T-helper 2 cell treated with Interferon-gamma antibody and Interleukin-4, amounts not matched to agents 5 μg/mL and 100 μg/mL, for 36 hours (primary cell): ENCODE measurements around the gene PRMT3.
"Not testable (repeated sequence)": the region's sequence is repeated elsewhere in the genome, so short reads cannot be mapped to it uniquely, and the experiment has no call there.

Experiments used
- DNase-seq: peaks from one replicate; pipeline ENCODE4 v3.0.0; 2021; ENCODE audit warnings: low spot score
- H3K27ac Mint-ChIP-seq: one replicate; pipeline ENCODE4 v1.8.0; 2021; ENCODE audit warnings: mild to moderate bottlenecking, mixed read lengths
- H3K27me3 Mint-ChIP-seq: one replicate; pipeline ENCODE4 v1.8.0; 2021; ENCODE audit warnings: low read depth, mixed read lengths
- H3K36me3 Mint-ChIP-seq: one replicate; pipeline ENCODE4 v1.8.0; 2021; ENCODE audit warnings: low read depth, mixed read lengths
- H3K4me1 Mint-ChIP-seq: one replicate; pipeline ENCODE4 v1.8.0; 2021; ENCODE audit warnings: low read depth, mixed read lengths
- H3K4me3 Mint-ChIP-seq: one replicate; pipeline ENCODE4 v1.8.0; 2022; ENCODE audit warnings: mild to moderate bottlenecking, moderate library complexity, mixed read lengths
- H3K9me3 Mint-ChIP-seq: one replicate; pipeline ENCODE4 v1.8.0; 2021; ENCODE audit warnings: mixed read lengths

The PRMT3 gene

DNA sequence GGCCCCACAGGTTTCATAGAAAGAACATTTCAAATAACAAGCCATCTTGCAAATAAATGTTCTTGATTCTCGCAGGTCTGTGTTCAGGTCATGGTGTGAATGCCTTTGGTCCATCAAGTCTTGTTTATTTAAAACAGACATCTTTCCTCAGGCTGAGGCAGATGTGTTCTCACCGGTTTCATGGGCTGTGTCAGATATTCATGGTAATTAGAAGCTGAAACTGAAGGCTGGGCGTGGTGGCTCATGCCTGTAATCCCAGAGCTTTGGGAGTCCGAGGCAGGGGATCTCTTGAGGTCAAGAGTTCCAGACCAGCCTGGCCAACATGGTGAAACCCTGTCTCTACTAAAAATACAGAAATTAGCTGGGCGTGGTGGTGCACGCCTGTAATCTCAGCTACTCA, 22.1 kb upstream of the PRMT3 start:
- not testable (repeated sequence) for DNase-seq, H3K27me3 Mint-ChIP-seq, H3K9me3 Mint-ChIP-seq
- peak overlapping the region; percentile 23 for H3K27ac Mint-ChIP-seq
- peaks cover 29% of the 10 kb centered on the region for H3K36me3 Mint-ChIP-seq
- peaks cover 66% of the 10 kb centered on the region for H3K4me1 Mint-ChIP-seq
- H3K4me3 Mint-ChIP-seq = peak overlapping the region; percentile 83

DNA sequence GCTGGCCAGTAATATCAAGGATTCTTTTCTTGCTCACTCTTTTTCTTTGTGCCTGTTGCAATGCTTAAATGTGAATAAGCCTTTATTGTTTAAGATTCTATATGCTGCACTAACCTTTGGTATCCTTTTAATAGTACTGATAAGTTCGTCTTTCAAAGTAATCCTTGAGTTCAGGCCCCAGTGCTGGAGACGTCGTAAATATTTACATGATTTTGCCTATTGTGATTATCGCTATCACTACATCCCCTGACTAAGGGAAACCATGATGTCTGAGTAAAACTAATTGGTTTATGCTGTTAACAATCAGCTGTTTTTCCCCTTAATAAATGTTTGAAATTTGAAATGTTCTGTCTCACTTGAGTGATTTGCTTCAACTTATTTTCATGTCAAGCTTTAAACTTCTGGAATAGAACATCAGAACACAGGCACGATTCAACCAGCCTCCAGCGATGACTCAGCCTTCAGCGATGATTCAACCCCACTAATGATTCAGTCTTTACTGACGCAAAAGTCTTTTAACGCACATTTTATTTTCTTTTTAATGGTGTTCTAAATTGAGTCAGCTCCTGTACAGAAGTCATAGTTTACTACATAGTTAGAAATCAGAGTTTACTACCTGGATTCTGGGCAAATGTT, 20.1 kb upstream of the PRMT3 start:
- Mint-ChIP-seq H3K9me3 (no peaks in the 10 kb centered on the region), H3K27ac (peak overlapping the region; percentile 80), H3K27me3 (no peaks in the 10 kb centered on the region), H3K4me1 (peaks cover 53% of the 10 kb centered on the region), H3K4me3 (peak overlapping the region; percentile 65), H3K36me3 (peaks cover 37% of the 10 kb centered on the region)
- DNase-seq = peak; percentile 68

DNA sequence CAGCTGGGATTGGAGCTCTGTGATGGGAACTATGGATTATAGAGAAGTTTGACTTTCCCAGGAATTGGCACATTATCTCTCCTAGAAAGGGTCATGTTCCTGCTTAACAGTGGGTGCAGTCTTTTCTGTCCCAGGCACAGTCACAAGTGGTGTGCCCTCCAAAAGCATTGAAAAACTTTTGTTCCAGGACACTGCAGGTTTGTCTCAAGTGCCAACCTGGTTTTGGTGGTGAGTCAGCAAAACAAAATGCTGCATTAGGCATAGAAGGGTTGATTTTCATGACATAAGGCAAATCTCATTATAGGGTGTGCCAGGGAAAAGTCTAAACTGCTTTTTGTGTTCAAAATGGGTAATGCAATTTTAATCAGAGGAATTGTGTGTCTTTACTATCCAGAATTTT, 19.1 kb upstream of the PRMT3 start:
- peaks cover 43% of the 10 kb centered on the region for H3K4me1 Mint-ChIP-seq
- no peaks in the 10 kb centered on the region for H3K27me3 Mint-ChIP-seq
- H3K27ac Mint-ChIP-seq = no peak overlapping the region
- H3K4me3 Mint-ChIP-seq = no peak overlapping the region
- H3K36me3 Mint-ChIP-seq = peaks cover 44% of the 10 kb centered on the region
- no peak for DNase-seq
- no peaks in the 10 kb centered on the region for H3K9me3 Mint-ChIP-seq

DNA sequence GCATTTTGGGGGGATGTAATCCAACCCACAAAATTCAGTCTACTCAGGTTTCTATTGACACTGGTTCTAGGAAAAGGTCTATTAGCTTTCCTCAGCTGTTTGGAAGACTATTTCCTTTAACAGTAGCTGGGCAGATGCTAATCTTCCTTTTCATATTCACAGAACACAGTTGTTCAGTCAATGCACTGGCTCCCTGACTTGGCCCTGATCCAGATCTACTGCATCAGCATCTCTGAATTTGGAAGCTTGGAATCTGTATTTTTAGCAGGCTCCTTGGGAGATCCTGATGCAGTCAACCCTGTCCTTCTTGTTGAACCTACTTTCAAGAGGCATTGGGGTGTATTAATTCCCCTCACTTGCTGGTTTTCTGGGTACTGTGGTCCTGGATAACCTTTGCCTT, 17.7 kb upstream of the PRMT3 start:
- Mint-ChIP-seq H3K4me1 (peaks cover 46% of the 10 kb centered on the region), H3K36me3 (peaks cover 53% of the 10 kb centered on the region), H3K9me3 (no peaks in the 10 kb centered on the region), H3K27ac (no peak overlapping the region), H3K4me3 (no peak overlapping the region), H3K27me3 (no peaks in the 10 kb centered on the region)
- no peak for DNase-seq

DNA sequence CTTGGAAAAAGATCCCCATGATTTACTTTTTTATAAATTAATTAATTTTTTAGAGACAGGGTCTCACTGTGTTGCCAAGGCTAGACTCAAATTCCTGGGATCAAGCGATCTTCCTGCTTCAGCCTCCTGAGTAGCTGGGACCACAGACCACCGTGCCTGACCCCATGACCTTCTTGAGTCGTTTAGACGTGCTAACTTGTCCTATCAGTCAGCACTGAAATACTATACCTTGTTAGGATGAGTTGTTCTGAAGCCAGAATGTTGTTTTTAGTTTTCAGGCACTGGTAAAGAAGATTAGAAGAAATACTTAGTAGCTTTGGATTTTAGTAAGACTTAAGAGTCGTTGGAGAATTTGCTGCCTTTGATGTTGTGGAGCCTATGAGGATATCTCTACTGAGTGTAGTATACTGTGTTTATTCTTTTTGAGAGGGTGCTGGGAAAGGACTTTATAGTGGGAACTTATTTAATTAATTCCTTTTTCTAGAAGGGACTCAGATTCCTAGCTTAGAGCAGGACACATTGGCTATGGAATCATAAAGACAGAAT, 15.4 kb upstream of the PRMT3 start:
- H3K36me3 Mint-ChIP-seq = peaks cover 49% of the 10 kb centered on the region
- H3K27me3 Mint-ChIP-seq = no peaks in the 10 kb centered on the region
- no peaks in the 10 kb centered on the region for H3K9me3 Mint-ChIP-seq
- no peak for DNase-seq
- H3K4me3 Mint-ChIP-seq = no peak overlapping the region
- peaks cover 31% of the 10 kb centered on the region for H3K4me1 Mint-ChIP-seq
- H3K27ac Mint-ChIP-seq = no peak overlapping the region

DNA sequence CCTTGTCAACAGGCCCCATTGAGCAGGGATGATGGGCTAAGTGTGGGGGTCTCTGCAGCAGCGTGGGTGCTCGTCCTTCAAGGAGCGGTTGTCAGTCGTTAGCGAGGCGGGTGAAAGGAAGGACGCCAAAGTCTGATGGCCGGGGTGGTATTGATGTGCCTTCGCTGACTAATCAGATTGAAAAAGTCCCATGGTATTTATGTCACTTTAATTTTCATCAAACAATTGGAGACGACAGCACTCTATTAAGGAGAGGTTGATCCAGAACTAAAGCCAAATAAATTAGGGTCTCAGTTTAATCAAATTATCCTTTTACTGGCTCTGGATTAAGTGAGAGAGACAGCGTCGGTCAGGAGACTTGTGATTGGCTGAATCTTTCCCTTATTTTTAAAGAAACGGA, 14.4 kb upstream of the PRMT3 start:
- DNase-seq = no peak
- H3K36me3 Mint-ChIP-seq = peaks cover 43% of the 10 kb centered on the region
- no peak overlapping the region for H3K27ac Mint-ChIP-seq
- no peak overlapping the region for H3K4me3 Mint-ChIP-seq
- H3K4me1 Mint-ChIP-seq = peaks cover 24% of the 10 kb centered on the region
- no peaks in the 10 kb centered on the region for H3K27me3 Mint-ChIP-seq
- no peaks in the 10 kb centered on the region for H3K9me3 Mint-ChIP-seq

DNA sequence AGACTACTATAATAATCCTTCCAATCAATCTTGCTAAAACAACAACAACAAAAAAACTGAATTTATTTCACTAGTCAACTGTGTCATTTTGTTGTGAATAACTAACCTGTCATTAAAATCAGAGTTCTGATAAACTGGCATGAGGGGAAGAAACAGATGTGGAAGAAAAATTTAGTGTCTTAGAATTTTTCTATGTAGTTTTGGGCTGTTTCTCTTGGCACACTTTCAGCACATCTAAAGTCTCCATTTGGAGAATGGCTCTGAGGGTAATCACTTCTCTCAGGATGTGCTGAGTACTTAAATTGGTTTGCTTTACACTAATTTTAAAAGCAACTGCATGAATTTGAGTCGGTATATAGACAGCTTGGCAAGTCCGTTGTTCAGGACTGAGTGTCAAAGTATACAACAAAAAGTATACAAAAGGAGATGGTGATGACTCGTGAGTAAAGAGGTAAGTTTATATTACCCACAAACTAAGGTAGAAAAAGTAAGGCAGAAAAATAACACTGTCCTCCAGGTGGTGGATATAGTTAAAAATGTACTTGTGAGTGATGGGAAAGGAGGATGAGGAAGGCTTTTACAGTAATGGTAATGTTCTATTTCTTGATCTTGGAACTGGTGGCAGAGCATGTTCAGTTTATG, 13.8 kb upstream of the PRMT3 start:
- Mint-ChIP-seq H3K27me3 (no peaks in the 10 kb centered on the region), H3K4me1 (peaks cover 22% of the 10 kb centered on the region), H3K9me3 (no peaks in the 10 kb centered on the region), H3K27ac (no peak overlapping the region), H3K4me3 (no peak overlapping the region), H3K36me3 (peaks cover 37% of the 10 kb centered on the region)
- no peak for DNase-seq

DNA sequence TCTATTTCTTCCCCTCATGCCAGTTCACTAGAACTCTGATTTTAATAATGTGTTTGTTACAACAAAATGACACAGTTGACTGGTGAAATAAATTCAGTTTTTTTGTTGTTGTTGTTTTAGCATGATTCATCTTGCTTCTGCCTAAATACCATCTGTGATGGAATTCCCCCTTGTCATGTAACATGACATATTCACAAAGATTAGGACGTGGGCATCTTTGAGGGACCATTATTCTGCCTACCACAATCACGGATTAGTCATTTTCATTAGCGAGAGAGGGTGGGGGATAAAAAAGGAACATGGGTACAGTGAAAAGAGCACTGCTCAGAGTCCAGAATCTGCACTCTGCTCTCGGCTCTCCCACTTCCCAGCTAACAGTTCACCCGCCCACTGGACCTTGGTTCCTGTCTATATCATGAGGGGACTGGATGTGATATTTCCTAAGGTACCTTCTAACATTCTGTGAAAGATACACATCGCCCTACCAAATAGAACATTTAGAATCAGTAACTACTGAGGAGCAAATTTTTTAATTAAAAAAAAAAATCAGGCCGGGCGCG, 12.7 kb upstream of the PRMT3 start:
- no peak for DNase-seq
- Mint-ChIP-seq H3K27ac (peak overlapping the region; percentile 26), H3K4me3 (no peak overlapping the region), H3K36me3 (peaks cover 40% of the 10 kb centered on the region), H3K9me3 (no peaks in the 10 kb centered on the region), H3K4me1 (peaks cover 14% of the 10 kb centered on the region), H3K27me3 (no peaks in the 10 kb centered on the region)

DNA sequence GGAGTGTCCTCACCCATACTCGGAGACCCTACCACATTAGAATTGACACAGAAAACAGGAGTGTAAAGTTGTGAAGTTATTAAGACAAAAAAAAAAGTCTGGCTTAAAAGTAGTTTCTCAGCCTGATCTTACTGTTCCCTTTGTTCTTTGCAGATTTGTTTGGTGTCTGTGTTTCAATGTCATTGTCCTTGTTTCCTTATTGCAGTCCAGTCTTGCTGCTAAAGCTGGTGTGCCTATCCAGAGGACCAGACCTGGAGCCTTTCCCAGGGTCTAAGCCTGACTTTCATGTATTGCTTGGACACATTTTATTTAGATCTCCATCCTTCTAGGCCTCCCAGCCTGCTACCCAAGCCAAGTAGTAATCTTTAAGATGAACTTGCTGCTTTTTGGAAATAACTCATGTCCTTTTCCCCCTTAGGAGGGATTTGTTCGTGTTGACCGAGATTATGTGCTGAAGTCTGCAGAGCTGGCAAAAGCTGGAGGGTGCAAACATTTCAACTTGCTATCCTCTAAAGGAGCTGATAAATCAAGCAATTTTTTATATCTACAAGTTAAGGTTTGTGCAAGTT, 11.3 kb upstream of the PRMT3 start:
- H3K9me3 Mint-ChIP-seq = no peaks in the 10 kb centered on the region
- H3K4me3 Mint-ChIP-seq = no peak overlapping the region
- no peak for DNase-seq
- H3K4me1 Mint-ChIP-seq = peaks cover 10% of the 10 kb centered on the region
- H3K36me3 Mint-ChIP-seq = peaks cover 41% of the 10 kb centered on the region
- no peak overlapping the region for H3K27ac Mint-ChIP-seq
- no peaks in the 10 kb centered on the region for H3K27me3 Mint-ChIP-seq

DNA sequence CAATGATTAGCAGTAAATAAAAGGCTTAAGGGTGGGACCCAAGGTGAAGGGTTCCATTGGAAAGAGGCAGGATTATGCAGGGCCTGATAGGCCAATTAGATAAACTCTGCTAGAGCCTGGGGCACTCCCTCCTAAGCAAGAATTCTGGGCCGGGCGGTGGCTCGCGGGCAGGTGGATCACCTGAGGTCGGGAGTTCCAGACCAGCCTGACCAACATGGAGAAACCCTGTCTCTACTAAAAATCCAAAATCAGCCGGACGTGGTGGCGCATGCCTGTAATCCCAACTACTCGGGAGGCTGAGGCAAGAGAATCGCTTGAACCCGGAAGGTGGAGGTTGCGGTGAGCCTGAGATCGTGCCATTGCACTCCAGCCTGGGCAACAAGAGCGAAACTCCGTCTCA, 1.5 kb upstream of the PRMT3 start:
- DNase-seq, H3K9me3 Mint-ChIP-seq, H3K27me3 Mint-ChIP-seq: not testable (repeated sequence)
- peak overlapping the region; percentile 99 for H3K27ac Mint-ChIP-seq
- H3K4me3 Mint-ChIP-seq = peak overlapping the region; percentile 86
- peaks cover 14% of the 10 kb centered on the region for H3K4me1 Mint-ChIP-seq
- peaks cover 14% of the 10 kb centered on the region for H3K36me3 Mint-ChIP-seq

DNA sequence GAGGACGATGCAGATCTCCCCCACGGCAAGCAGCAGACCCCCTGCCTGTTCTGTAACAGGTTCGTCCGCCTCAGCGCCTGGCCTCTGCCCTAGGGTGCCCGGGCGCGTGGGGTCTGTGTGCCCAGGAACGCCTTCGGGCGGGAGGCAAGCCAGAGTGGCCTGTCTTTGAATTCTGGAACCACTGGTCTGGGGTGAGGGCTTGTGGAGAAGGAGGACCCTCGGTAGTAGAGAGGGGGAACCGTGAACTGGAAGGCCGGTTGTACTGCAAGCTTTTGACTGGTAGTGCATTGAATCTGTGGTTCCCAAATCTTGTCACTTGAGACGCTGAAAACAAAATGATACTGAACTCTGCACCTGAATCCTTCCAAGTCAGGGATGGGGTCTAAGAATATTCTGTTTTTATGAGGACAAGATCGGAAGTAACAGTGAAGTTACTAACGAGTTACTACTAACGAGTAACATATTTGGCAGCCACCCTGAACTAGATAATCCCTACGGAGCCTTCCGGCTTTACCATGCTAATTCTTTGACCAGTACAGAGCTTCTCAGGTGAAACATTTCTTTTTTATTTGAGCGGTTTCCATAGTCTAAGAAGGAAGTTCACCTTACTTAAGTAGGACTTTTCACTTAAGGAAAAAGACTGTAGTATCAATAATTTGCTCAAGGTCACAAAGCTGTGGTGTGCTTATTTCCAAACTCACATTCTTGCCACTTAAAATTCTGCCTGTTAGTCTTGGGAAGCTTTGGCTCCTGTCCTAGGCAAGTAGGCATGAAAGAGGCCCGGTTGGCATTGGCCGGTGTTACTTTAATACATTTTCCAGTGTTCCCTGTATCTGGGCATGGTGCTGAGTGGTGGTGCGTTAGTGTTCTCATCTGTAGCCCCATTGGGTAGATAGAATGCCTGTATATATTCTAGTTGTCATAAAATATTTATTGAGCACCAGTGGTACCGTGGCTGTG, 860 bp downstream of the PRMT3 start:
- Mint-ChIP-seq H3K36me3 (peaks cover 18% of the 10 kb centered on the region), H3K27me3 (no peaks in the 10 kb centered on the region), H3K27ac (peak overlapping the region; percentile 97), H3K4me3 (peak overlapping the region; percentile 86), H3K4me1 (peaks cover 14% of the 10 kb centered on the region), H3K9me3 (no peaks in the 10 kb centered on the region)
- DNase-seq = no peak

DNA sequence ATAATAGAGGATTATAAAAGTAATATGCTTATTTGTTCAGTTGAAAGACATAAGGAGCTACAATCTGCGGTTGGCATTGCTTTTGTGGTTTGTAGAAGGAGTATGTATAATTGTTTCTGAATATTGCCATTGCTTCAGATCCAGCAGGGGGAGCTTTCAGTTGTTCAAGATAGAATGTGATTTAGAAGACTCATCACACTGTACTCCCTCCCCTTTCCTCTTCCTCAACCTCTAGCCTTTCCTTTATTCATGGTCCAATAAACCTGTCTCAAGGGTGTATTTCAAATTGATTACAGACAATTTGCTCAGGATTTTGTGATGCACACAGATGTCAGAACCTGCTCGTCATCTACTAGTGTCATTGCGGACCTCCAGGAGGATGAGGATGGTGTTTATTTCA, 9.8 kb downstream of the PRMT3 start:
- Mint-ChIP-seq H3K9me3 (no peaks in the 10 kb centered on the region), H3K36me3 (peaks cover 34% of the 10 kb centered on the region), H3K4me1 (peaks cover 15% of the 10 kb centered on the region), H3K4me3 (no peak overlapping the region), H3K27ac (no peak overlapping the region), H3K27me3 (no peaks in the 10 kb centered on the region)
- peak; percentile 19 for DNase-seq

DNA sequence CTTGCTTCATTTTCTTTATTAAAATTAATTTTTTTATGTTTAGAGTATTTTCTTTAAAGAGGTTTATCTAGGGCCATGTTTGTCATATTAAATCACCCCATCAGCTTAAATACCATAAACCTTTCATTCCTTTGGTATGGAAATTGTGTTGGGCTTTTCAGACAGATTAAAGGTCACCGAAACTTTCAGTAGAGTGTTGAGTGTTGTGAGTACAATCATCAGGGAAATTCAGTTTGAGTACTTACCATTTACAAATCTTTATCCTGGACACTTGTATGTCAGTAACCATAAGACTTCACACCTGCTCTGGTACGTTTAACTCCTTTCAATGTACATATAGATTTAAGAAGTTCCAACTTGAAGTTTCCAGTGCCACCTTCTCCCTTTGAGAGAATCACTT, 12.0 kb downstream of the PRMT3 start:
- no peak overlapping the region for H3K27ac Mint-ChIP-seq
- H3K9me3 Mint-ChIP-seq = no peaks in the 10 kb centered on the region
- H3K27me3 Mint-ChIP-seq = no peaks in the 10 kb centered on the region
- peaks cover 15% of the 10 kb centered on the region for H3K4me1 Mint-ChIP-seq
- no peak for DNase-seq
- no peak overlapping the region for H3K4me3 Mint-ChIP-seq
- H3K36me3 Mint-ChIP-seq = peaks cover 35% of the 10 kb centered on the region
